Activated CD4-positive, alpha-beta T cell treated with anti-CD3 and anti-CD28 coated beads, Interleukin-2, Interleukin-6, amounts not matched to agents 100 ng/mL and 50 ng/mL, durations not matched to agents 16 hours and 8 hours (primary cell): ENCODE results near the gene NOD2.
A peak's percentile ranks its signal among the peaks of the same experiment; 100 is the strongest.

ENCODE experiments used
- DNase-seq: peaks from one replicate; pipeline ENCODE4 v3.0.0-alpha.2; 2020

The NOD2 gene

GRCh38 chr16:50743581-50744225 is 50.3 kb downstream of the NOD2 start:
- no peak for DNase-seq

GRCh38 chr16:50744881-50745280 is 51.5 kb downstream of the NOD2 start:
- no peak for DNase-seq

DNA sequence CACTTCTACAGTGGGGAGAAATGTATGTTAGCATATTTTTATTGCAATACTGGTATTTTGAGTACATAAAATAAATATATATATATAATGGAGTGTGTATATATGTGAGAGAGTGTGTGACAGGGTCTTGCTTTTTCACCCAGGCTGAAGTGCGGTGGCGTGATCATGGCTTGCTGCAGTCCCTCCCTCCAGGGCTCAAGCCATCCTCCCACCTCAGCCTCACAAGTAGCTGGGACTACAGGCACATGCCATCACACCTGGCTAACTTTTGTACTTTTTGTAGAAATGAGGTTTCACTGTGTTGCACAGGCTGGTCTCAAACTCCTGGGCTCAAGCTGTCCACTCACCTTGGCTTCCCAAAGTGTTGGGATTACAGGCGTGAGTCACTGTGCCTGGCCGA is 52.5 kb downstream of the NOD2 start:
- DNase-seq, result no peak

- peak; percentile 80 for DNase-seq
Observed at GRCh38 chr16:50747207-50747956, 54.0 kb downstream of the NOD2 start.

DNA sequence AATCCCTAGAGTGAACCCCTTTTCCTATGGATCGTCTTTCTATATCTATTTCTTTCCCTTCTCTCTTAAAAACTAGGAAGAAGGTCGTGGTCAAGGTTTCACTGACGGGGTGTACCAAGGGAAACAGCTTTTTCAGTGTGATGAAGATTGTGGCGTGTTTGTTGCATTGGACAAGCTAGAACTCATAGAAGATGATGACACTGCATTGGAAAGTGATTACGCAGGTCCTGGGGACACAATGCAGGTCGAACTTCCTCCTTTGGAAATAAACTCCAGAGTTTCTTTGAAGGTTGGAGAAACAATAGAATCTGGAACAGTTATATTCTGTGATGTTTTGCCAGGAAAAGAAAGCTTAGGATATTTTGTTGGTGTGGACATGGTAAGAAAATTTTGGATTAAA is 58.1 kb downstream of the NOD2 start:
- DNase-seq, result no peak

GRCh38 chr16:50752471-50753235 is 59.2 kb downstream of the NOD2 start:
- peak; percentile 47 for DNase-seq

DNA sequence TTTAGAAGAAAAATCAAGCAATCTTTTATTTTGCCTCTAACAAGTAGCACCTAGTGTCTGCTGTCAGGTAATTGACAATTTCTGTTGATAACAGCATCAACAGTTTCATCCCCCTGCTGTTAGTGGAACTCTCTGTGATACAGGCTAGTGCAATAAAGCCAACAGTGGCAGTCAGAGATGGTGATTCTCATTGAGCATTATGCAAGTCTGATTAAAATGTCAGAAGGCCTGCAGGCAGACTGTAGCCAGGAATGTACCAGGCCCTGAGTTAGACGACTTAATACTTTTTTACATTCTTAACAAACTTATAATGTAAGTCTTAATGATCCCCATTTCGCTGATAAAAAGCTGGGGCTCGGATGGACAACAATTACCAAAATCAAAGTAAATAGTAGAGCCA is 63.1 kb downstream of the NOD2 start:
- DNase-seq, result no peak

DNA sequence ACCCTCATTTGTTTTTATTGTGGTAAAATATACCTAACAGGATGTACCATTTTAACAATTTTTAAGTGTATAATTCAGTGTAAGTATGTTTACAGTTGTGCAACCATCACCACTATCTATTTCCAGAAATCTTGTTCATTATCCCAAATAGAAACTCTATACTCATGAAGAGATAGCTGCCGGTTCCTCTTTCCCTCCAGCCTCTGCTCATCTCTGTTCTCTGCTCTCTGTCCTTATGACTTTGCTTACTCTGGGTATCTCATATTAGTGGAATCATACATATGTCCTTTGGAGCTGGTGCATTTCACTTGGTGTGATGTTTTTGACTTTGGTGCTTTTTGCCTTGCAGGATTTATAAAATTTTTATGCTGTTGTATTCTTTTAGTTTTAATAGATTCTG is 67.9 kb downstream of the NOD2 start:
- DNase-seq, result no peak

DNA sequence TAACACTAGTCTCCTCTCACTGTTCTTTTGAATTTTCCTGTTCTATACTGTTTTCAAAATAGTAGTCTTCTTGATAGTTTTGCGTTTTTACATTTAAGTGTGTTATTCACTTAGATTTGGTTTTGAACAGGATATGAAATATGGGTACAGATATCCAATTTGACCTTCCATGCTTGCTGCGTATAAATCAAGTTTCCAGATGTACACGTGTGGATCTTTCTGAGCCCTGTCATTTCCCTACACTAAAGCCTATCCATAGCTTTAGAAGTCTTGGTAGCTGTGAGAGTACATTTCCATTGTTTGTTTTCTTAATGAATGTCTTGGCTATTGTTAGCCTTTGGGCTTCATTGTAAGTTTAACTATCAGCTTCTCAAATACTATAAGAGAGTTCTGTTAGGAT is 68.8 kb downstream of the NOD2 start:
- no peak for DNase-seq

DNA sequence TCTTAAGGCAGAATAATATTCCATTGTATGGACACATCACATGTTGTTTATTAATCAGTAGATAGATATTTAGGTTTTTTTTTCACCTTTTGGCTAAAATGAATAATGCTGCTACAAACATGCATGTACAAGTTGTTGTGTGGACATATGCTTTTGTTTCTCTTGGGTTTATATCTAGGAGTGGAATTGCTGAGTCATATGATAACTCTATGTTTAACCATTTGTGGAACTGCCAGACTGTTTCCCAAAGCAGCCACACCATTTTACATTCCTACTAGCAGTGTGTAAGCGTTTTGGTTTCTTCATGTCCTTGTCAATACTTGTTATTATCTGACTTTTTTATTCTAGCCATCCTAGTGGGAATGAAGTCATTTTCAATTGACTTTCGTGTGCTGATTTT is 69.8 kb downstream of the NOD2 start:
- no peak for DNase-seq

DNA sequence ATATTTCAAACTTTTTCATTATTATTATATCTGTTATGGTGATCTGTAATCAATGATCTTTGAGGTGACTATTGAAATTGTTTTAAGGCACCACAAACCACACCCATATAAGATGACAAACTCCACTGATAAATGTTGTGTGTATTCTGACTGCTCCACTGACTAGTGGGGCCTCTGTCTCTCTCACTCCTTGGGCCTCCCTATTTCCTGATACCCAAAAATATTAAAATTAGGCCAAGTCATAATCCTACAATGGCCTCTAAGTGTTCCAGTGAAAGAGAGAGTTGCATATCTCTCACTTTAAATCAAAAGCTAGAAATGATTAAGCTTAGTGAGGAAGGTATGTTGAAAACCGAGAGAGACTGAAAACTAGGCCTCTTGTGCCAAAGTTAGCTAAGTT is 71.9 kb downstream of the NOD2 start:
- peak; percentile 72 for DNase-seq

GRCh38 chr16:50765861-50766260 is 72.5 kb downstream of the NOD2 start:
- DNase-seq, result peak; percentile 47

GRCh38 chr16:50767197-50767596 is 73.8 kb downstream of the NOD2 start:
- no peak for DNase-seq

GRCh38 chr16:50771366-50771765 is 78.0 kb downstream of the NOD2 start:
- DNase-seq, result no peak

- no peak for DNase-seq
Observed at GRCh38 chr16:50774405-50774804, 81.0 kb downstream of the NOD2 start.

- DNase-seq, result no peak
Observed at GRCh38 chr16:50774960-50775359, 81.6 kb downstream of the NOD2 start.

DNA sequence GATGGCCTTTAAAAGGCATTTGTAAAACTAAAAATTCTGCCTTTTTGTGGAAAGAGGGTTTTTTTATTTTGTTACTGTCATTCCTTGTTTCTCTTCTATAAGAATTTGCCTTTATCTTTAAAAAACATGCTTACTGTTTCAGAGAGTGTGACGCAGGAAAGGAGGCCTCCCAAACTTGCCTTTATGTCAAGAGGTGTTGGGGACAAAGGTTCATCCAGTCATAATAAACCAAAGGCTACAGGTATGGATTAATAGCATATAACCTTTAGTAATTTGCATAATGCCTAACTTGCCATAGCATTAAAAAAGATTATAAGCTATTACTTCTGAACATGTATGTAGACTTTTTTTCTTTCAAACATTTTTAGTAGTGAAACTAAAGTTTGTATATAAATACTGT is 82.6 kb downstream of the NOD2 start:
- DNase-seq, result no peak

DNA sequence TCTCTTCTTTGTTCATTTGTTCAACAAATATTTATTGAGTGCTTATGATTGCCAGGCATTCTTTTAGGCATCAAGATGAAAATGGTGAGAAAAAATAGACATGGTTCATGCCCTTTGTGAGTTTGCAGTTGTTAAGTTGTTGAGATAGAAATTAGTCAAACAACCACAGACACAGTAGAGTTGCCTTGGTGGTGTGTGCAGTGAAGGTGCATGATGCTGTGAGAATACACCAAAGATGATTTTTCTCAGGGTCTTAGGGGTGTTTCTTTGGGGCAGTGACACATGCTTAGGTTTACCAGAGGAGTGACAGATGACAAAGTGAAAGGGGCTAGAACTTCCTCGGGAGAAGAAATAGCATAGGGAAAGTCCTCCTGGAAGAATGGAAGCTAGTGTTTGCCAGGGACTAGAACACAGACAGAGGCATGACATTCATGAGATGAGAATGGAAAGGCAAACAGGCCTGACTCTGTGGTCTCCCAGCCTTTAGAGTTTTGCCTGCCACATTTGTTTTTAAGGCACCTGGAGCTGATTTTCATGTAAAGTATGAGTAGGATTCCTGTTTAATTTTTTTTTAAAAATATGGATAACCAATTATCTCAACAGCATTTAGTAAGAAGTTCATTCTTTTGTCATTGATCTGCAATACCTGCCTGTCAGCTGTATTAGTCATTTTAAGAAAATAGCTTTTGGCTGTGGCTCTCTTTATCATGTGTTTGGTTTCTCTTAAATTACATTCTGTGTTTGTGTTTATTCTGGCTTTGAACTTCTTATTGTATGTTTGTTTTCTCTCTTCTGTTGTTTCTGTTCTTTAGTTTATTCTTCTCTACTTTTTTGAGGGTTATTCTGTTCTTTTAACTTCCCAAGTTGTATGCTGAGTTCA is 85.1 kb downstream of the NOD2 start:
- peak; percentile 58 for DNase-seq

GRCh38 chr16:50781043-50781442 is 87.6 kb downstream of the NOD2 start:
- peak; percentile 32 for DNase-seq

DNA sequence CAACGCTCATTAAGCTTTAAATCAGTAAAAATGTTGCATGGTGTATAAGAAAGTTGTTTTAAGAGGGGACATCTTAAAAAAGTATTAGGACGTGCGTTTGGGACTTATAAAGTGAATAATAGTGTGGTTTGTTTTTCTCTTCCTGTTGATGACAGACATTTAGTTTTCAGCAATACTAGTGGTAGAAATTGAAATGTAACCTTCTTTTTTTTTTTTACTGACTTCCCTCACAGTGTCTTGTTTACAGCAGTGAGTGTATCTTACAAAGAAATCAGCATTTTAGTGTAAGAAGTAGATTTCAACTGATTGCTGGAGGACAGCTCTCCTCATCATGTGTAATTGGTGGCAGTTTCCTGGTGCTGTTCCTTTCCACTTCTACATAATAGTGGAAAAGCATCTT is 88.1 kb downstream of the NOD2 start:
- no peak for DNase-seq
